GM12878 (cell line): ENCODE measurements around the gene WRAP73. TPM values are rescaled to one million over a fixed set of nuclear protein-coding genes. Genes with fewer than 3 reads are reported as not detected.

Source experiments
- BCL11A ChIP-seq: IDR thresholded peaks from 2 replicates; pipeline ENCODE4 v1.6.1; 2011; ENCODE audit warnings: low read depth, low read length
- BRCA1 ChIP-seq: IDR thresholded peaks from 2 replicates; pipeline ENCODE4 v1.6.1; 2011; ENCODE audit warnings: low read depth, low read length, improper control_type of control experiment
- CBX3 ChIP-seq: fragments of 200-600 bp; sonication (generic); IDR thresholded peaks from 2 replicates; pipeline ENCODE4 v1.6.1; 2016; ENCODE audit warnings: low read depth, borderline replicate concordance
- CEBPB ChIP-seq, 2 experiments: fragments of 150-350 bp in 1 of 2; IDR thresholded peaks; 2 replicates each; pipeline ENCODE4 v1.6.1; 2012 to 2014; ENCODE audit warnings: low read depth in 2 of 2, low read length in 2 of 2, borderline replicate concordance in 1 of 2, inconsistent platforms in 1 of 2
- CHD2 ChIP-seq: IDR thresholded peaks from 2 replicates; pipeline ENCODE4 v1.6.1; 2011; ENCODE audit warnings: low read depth, low read length, improper control_type of control experiment, borderline replicate concordance
- HDGF ChIP-seq: fragments of 450-650 bp; IDR thresholded peaks from 2 replicates; pipeline ENCODE4 v1.6.1; 2016; ENCODE audit warnings: antibody characterized with exemption
- KDM1A ChIP-seq: fragments of 200-600 bp; sonication (generic); IDR thresholded peaks from 2 replicates; pipeline ENCODE4 v1.6.1; 2016; ENCODE audit warnings: borderline replicate concordance
- MEF2B ChIP-seq: fragments of 450-650 bp; IDR thresholded peaks from 2 replicates; pipeline ENCODE4 v1.6.1; 2018; ENCODE audit warnings: mild to moderate bottlenecking, moderate library complexity; ENCODE audit not compliant: partially characterized antibody, poor library complexity, severe bottlenecking
- RFX5 ChIP-seq: IDR thresholded peaks from 2 replicates; pipeline ENCODE4 v1.6.1; 2011; ENCODE audit warnings: low read depth, low read length, improper control_type of control experiment
- SREBF2 ChIP-seq: IDR thresholded peaks from 2 replicates; pipeline ENCODE4 v1.6.1; 2012; ENCODE audit warnings: mild to moderate bottlenecking, low read length
- TAF1 ChIP-seq: IDR thresholded peaks from 2 replicates; pipeline ENCODE4 v1.6.1; 2011; ENCODE audit warnings: mild to moderate bottlenecking, low read depth, low read length, borderline replicate concordance
- WRNIP1 ChIP-seq: IDR thresholded peaks from 2 replicates; pipeline ENCODE4 v1.6.1; 2011; ENCODE audit warnings: low read depth, low read length, improper control_type of control experiment, borderline replicate concordance
- YBX1 ChIP-seq: fragments of 450-650 bp; IDR thresholded peaks from 2 replicates; pipeline ENCODE4 v1.6.1; 2016; ENCODE audit warnings: antibody characterized with exemption
- ZNF207 ChIP-seq: fragments of 450-650 bp; IDR thresholded peaks from 2 replicates; pipeline ENCODE4 v1.6.1; 2014; ENCODE audit warnings: antibody characterized with exemption, mild to moderate bottlenecking, borderline replicate concordance
- ZNF622 ChIP-seq: fragments of 450-650 bp; IDR thresholded peaks from 2 replicates; pipeline ENCODE4 v1.6.1; 2017; ENCODE audit warnings: mild to moderate bottlenecking, inconsistent platforms
- polyA plus RNA-seq, 11 experiments: library from polyadenylated mRNA; depleted of rRNA in 4 of 11; unstranded in 6 of 11; stranded (reverse) in 5 of 11; fragments of >200 nt; fragmentation: Nextera tagmentation in 4 of 11; fragmentation: Illumina TruSeq in 1 of 11; extraction: Ambion mirVana in 4 of 11; extraction: Trizol in 1 of 11; gene quantifications; 1 replicate in 1 of 11; 2 replicates in 10 of 11; pipeline versions ENCODE4 v1.2.1 to v1.2.3, GENCODE V29; 2011 to 2016; ENCODE audit warnings: inconsistent platforms in 2 of 11, missing spikeins in 2 of 11, low read depth in 1 of 11
- total RNA-seq, 4 experiments: library from RNA; depleted of rRNA in 3 of 4; stranded (reverse); fragments of >200 nt in 3 of 4; fragmentation: Illumina TruSeq in 1 of 4; extraction: Trizol in 1 of 4; gene quantifications; 2 replicates each; pipeline versions ENCODE4 v1.2.1 to v1.2.3, GENCODE V29; 2013 to 2021
- TF ChIP-seq, protein P1 (sequence below): fragments of 450-650 bp; formaldehyde crosslinking; IDR thresholded peaks from 2 replicates; pipeline ENCODE4 v1.4.0; 2020; ENCODE audit warnings: mild to moderate bottlenecking, moderate library complexity
- TF ChIP-seq, protein P2 (sequence below): fragments of 450-650 bp; IDR thresholded peaks from 2 replicates; pipeline ENCODE4 v1.6.1; 2017; ENCODE audit warnings: low read depth, mild to moderate bottlenecking, moderate library complexity
- TF ChIP-seq, protein P3 (sequence below): fragments of 450-650 bp; IDR thresholded peaks from 2 replicates; pipeline ENCODE4 v1.6.1; 2017; ENCODE audit warnings: antibody characterized with exemption, mild to moderate bottlenecking, moderate library complexity
- TF ChIP-seq, protein P4 (sequence below): IDR thresholded peaks from 2 replicates; pipeline ENCODE4 v1.6.1; 2012; ENCODE audit warnings: low read depth, low read length, improper control_type of control experiment
- TF ChIP-seq, protein P5 (sequence below): fragments of 150-350 bp; IDR thresholded peaks from 2 replicates; pipeline ENCODE4 v1.6.1; 2014; ENCODE audit warnings: mild to moderate bottlenecking, low read depth, low read length

WRAP73 gene
- total and polyA plus RNA-seq, 10 of the 15 experiments (the other 5 are each of a cell fraction or from before 2014, with no cell fraction given) = 3.2 to 65.8 (median 48.0) TPM

DNA sequence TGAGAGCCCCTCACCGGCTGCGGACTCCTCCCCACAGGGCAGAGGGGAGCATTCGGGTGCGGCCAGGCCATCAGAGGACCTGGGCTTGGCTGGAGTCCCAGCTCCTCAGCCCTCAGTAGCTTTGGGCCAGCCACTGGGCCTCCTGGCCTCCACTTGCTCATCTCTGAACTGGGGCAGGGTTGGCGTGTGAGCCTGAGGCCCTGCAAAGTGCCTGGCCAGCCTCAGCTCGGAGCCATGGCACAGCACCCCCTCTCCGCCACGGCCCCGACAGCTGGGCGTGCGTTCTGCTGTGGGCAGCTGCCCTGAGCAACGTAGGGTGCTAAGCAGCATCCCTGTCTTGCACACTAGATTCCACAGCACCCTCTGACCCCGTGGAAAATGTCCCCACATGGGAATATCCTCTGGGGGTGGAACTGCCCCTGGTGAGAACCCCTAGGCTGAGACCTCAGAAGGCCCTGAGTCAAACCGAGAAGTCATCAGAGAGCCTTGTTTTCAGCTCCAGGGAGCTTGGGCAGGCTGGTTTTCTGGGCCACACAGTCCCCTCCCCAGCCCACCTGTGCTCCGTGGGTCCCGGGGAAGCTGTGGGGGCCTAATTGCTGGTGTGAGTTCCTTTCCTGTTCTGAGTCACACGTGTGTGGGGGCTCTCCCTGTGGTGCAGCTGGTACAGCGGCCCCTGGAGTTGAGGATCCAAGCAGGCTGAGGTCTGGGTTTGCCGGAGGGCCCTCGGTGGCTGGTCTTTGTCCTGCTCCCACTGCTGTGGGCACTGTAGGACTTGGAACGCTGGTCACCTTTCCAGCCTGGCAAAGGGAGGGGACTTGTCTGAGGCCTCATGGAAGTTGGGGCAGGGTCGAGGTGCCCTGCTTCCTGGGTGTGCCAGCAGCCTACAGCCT, 26.9 kb upstream of the WRAP73 start (continued):
- TF ChIP-seq, protein P1, sequence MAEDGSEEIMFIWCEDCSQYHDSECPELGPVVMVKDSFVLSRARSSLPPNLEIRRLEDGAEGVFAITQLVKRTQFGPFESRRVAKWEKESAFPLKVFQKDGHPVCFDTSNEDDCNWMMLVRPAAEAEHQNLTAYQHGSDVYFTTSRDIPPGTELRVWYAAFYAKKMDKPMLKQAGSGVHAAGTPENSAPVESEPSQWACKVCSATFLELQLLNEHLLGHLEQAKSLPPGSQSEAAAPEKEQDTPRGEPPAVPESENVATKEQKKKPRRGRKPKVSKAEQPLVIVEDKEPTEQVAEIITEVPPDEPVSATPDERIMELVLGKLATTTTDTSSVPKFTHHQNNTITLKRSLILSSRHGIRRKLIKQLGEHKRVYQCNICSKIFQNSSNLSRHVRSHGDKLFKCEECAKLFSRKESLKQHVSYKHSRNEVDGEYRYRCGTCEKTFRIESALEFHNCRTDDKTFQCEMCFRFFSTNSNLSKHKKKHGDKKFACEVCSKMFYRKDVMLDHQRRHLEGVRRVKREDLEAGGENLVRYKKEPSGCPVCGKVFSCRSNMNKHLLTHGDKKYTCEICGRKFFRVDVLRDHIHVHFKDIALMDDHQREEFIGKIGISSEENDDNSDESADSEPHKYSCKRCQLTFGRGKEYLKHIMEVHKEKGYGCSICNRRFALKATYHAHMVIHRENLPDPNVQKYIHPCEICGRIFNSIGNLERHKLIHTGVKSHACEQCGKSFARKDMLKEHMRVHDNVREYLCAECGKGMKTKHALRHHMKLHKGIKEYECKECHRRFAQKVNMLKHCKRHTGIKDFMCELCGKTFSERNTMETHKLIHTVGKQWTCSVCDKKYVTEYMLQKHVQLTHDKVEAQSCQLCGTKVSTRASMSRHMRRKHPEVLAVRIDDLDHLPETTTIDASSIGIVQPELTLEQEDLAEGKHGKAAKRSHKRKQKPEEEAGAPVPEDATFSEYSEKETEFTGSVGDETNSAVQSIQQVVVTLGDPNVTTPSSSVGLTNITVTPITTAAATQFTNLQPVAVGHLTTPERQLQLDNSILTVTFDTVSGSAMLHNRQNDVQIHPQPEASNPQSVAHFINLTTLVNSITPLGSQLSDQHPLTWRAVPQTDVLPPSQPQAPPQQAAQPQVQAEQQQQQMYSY (CRISPR knock-in tag) = no peak
- TF ChIP-seq TAF1 = no peak
- TF ChIP-seq, protein P2, sequence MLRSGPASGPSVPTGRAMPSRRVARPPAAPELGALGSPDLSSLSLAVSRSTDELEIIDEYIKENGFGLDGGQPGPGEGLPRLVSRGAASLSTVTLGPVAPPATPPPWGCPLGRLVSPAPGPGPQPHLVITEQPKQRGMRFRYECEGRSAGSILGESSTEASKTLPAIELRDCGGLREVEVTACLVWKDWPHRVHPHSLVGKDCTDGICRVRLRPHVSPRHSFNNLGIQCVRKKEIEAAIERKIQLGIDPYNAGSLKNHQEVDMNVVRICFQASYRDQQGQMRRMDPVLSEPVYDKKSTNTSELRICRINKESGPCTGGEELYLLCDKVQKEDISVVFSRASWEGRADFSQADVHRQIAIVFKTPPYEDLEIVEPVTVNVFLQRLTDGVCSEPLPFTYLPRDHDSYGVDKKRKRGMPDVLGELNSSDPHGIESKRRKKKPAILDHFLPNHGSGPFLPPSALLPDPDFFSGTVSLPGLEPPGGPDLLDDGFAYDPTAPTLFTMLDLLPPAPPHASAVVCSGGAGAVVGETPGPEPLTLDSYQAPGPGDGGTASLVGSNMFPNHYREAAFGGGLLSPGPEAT = peak; percentile 96
- TF ChIP-seq YBX1 = no peak
- TF ChIP-seq KDM1A = no peak
- TF ChIP-seq SREBF2 = no peak
- no peak; the same call in 1 of the 2 replicates for TF ChIP-seq RFX5
- no peak for TF ChIP-seq CBX3
- no peak; a peak in 1 of 4 replicates for TF ChIP-seq CEBPB (IDR thresholded peaks at IDR 0.05; ENCODE audit: borderline replicate concordance in 1 of 2, low read depth in 2 of 2, low read length in 2 of 2)
- TF ChIP-seq, protein P3, sequence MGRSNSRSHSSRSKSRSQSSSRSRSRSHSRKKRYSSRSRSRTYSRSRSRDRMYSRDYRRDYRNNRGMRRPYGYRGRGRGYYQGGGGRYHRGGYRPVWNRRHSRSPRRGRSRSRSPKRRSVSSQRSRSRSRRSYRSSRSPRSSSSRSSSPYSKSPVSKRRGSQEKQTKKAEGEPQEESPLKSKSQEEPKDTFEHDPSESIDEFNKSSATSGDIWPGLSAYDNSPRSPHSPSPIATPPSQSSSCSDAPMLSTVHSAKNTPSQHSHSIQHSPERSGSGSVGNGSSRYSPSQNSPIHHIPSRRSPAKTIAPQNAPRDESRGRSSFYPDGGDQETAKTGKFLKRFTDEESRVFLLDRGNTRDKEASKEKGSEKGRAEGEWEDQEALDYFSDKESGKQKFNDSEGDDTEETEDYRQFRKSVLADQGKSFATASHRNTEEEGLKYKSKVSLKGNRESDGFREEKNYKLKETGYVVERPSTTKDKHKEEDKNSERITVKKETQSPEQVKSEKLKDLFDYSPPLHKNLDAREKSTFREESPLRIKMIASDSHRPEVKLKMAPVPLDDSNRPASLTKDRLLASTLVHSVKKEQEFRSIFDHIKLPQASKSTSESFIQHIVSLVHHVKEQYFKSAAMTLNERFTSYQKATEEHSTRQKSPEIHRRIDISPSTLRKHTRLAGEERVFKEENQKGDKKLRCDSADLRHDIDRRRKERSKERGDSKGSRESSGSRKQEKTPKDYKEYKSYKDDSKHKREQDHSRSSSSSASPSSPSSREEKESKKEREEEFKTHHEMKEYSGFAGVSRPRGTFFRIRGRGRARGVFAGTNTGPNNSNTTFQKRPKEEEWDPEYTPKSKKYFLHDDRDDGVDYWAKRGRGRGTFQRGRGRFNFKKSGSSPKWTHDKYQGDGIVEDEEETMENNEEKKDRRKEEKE = no peak
- peak; percentile 99 for TF ChIP-seq BCL11A
- no peak for TF ChIP-seq BRCA1
- no peak; the same call in 1 of the 2 replicates for TF ChIP-seq HDGF
- TF ChIP-seq MEF2B = peak; percentile 98
- no peak for TF ChIP-seq WRNIP1
- TF ChIP-seq ZNF622 = no peak
- 0 out of 2 replicates have a peak, but pooled peaks have one; percentile 24 for TF ChIP-seq ZNF207
- TF ChIP-seq, protein P4, sequence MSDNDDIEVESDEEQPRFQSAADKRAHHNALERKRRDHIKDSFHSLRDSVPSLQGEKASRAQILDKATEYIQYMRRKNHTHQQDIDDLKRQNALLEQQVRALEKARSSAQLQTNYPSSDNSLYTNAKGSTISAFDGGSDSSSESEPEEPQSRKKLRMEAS = peak; percentile 44; the same call in 1 of the 2 replicates
- TF ChIP-seq, protein P5, sequence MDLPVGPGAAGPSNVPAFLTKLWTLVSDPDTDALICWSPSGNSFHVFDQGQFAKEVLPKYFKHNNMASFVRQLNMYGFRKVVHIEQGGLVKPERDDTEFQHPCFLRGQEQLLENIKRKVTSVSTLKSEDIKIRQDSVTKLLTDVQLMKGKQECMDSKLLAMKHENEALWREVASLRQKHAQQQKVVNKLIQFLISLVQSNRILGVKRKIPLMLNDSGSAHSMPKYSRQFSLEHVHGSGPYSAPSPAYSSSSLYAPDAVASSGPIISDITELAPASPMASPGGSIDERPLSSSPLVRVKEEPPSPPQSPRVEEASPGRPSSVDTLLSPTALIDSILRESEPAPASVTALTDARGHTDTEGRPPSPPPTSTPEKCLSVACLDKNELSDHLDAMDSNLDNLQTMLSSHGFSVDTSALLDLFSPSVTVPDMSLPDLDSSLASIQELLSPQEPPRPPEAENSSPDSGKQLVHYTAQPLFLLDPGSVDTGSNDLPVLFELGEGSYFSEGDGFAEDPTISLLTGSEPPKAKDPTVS = no peak
- TF ChIP-seq CHD2 = peak; percentile 73; the same call in 1 of the 2 replicates
